Esophagus (tissue), 2 donors: ENCODE results near the gene DBNDD1. TPM values are rescaled to one million over a fixed set of nuclear protein-coding genes. Genes with fewer than 3 reads are reported as not detected.
"Not testable (repeated sequence)": the region's sequence is repeated elsewhere in the genome, so short reads cannot be mapped to it uniquely, and the experiment has no call there.

Experiments used
- H3K27ac ChIP-seq, 2 donors: one replicate each; pipeline ENCODE4 v1.5.1; 2013; ENCODE audit warnings: low read depth in 2 of 2, mild to moderate bottlenecking in 2 of 2, inconsistent platforms in 1 of 2, low read length in 1 of 2, moderate library complexity in 1 of 2
- H3K27me3 ChIP-seq, 2 donors: one replicate each; pipeline ENCODE4 v1.6.1; 2013; ENCODE audit warnings: low read length in 2 of 2, control low read depth in 1 of 2, mild to moderate bottlenecking in 1 of 2; ENCODE audit not compliant: insufficient read depth in 2 of 2, control insufficient read depth in 1 of 2
- H3K36me3 ChIP-seq, 2 donors: one replicate each; pipeline ENCODE4 v1.6.1; 2013; ENCODE audit warnings: low read length in 1 of 2; ENCODE audit not compliant: control insufficient read depth in 2 of 2, insufficient read depth in 2 of 2
- H3K4me1 ChIP-seq, 2 donors: one replicate each; pipeline ENCODE4 v1.6.1; 2013; ENCODE audit warnings: low read length in 1 of 2; ENCODE audit not compliant: control insufficient read depth in 2 of 2, insufficient read depth in 2 of 2
- H3K4me3 ChIP-seq, 2 donors: one replicate each; pipeline ENCODE4 v1.5.1; 2013; ENCODE audit warnings: low read length in 2 of 2, mild to moderate bottlenecking in 2 of 2, low read depth in 1 of 2, moderate library complexity in 1 of 2
- H3K9me3 ChIP-seq, 2 donors: one replicate each; pipeline ENCODE4 v1.6.1; 2013; ENCODE audit warnings: mild to moderate bottlenecking in 2 of 2, low read depth in 1 of 2, low read length in 1 of 2, moderate library complexity in 1 of 2; ENCODE audit not compliant: control insufficient read depth in 2 of 2, insufficient read depth in 1 of 2
- WGBS, 2 donors: extraction: QIAGEN DNeasy Blood & Tissue Kit; methylation state at CpG; one replicate each; pipeline ENCODE4 v1.1.7; 2013; 5-methylcytosine and 5-hydroxymethylcytosine counted together
- polyA plus RNA-seq, 2 donors: library from polyadenylated mRNA; stranded (reverse); fragments of 200-250 nt; gene quantifications; one replicate each; pipeline ENCODE4 v1.2.3, GENCODE V29; 2013
- donor health status: healthy with polysubstance abuse.
- donor health status: Bipolar disorder and iron deficiency.

DBNDD1 gene
- 10 to 100 TPM; 17.9 TPM for polyA plus RNA-seq

- peak within 1 kb of the TSS; percentile 34 to 45 for H3K27ac ChIP-seq
- H3K4me1 ChIP-seq: peaks cover 0 to 3% of the 10 kb centered on the region in 2 donors
- WGBS, 2 donors: 3 to 5% methylated on average over 61 to 103 of the region's 103 CpGs
Observed at GRCh38 chr16:90018652-90019542, at the start of gene DBNDD1. Gene DBNDD1, minus strand, starts transcription at chr16:90019456. Its CDS starts 115 bp downstream, at chr16:90019341.

GRCh38 chr16:90061437-90061836 lies 42.2 kb upstream of the DBNDD1 start:
- Histone ChIP-seq H3K4me1 (no peaks in the 10 kb centered on the region), H3K36me3 (no peaks in the 10 kb centered on the region), H3K9me3 (no peaks in the 10 kb centered on the region), H3K27ac (no peak overlapping the region), H3K27me3 (no peaks in the 10 kb centered on the region), H3K4me3 (no peak overlapping the region)
- 67 to 68% methylated on average over 3 of the region's 3 CpGs for WGBS, 2 donors

More at GRCh38 chr16:90018652-90019542, at the start of gene DBNDD1:
- no peaks in the 10 kb centered on the region for H3K36me3 ChIP-seq
- no peaks in the 10 kb centered on the region for H3K27me3 ChIP-seq
- peak within 1 kb of the TSS; percentile 61 to 74 for H3K4me3 ChIP-seq
- no peaks in the 10 kb centered on the region for H3K9me3 ChIP-seq

GRCh38 chr16:90057738-90058173 lies 38.5 kb upstream of the DBNDD1 start:
- peaks cover 4 to 11% of the 10 kb centered on the region in 2 donors for H3K9me3 ChIP-seq
- no peaks in the 10 kb centered on the region for H3K27me3 ChIP-seq
- no peak overlapping the region for H3K4me3 ChIP-seq
- no peak overlapping the region for H3K27ac ChIP-seq
- WGBS, 2 donors: 54 to 58% methylated on average over 8 of the region's 8 CpGs
- no peaks in the 10 kb centered on the region for H3K4me1 ChIP-seq
- no peaks in the 10 kb centered on the region for H3K36me3 ChIP-seq

- not testable (repeated sequence) for H3K4me1 ChIP-seq, H3K36me3 ChIP-seq, H3K27ac ChIP-seq, H3K4me3 ChIP-seq, H3K27me3 ChIP-seq
- H3K9me3 ChIP-seq: peaks cover 4 to 11% of the 10 kb centered on the region in 2 donors
- 85% methylated on average over 15 of the region's 15 CpGs for WGBS, 2 donors
Observed at GRCh38 chr16:90056521-90056920, 37.3 kb upstream of the DBNDD1 start.

- Histone ChIP-seq H3K4me1 (no peaks in the 10 kb centered on the region), H3K4me3 (no peak overlapping the region), H3K27me3 (no peaks in the 10 kb centered on the region), H3K36me3 (no peaks in the 10 kb centered on the region), H3K27ac (no peak overlapping the region), H3K9me3 (peaks cover 4 to 11% of the 10 kb centered on the region in 2 donors)
- WGBS, 2 donors: 66 to 73% methylated on average over 4 of the region's 4 CpGs
Observed at GRCh38 chr16:90055371-90055770, 36.1 kb upstream of the DBNDD1 start.

GRCh38 chr16:90054554-90054953 lies 35.3 kb upstream of the DBNDD1 start:
- H3K4me1 ChIP-seq: no peaks in the 10 kb centered on the region
- H3K9me3 ChIP-seq: peaks cover 4 to 11% of the 10 kb centered on the region in 2 donors
- no peaks in the 10 kb centered on the region for H3K36me3 ChIP-seq
- no peaks in the 10 kb centered on the region for H3K27me3 ChIP-seq
- no peak overlapping the region for H3K4me3 ChIP-seq
- H3K27ac ChIP-seq: no peak overlapping the region
- 54 to 56% methylated on average over 4 of the region's 4 CpGs for WGBS, 2 donors

- Histone ChIP-seq H3K27ac (no peak overlapping the region), H3K36me3 (no peaks in the 10 kb centered on the region), H3K4me3 (no peak overlapping the region), H3K9me3 (peaks cover 4 to 11% of the 10 kb centered on the region in 2 donors), H3K4me1 (no peaks in the 10 kb centered on the region), H3K27me3 (no peaks in the 10 kb centered on the region)
- WGBS, 2 donors: 68 to 74% methylated on average over 1 of the region's 1 CpG
Observed at GRCh38 chr16:90053902-90054500, 34.7 kb upstream of the DBNDD1 start.

- H3K27ac ChIP-seq: no peak overlapping the region
Observed at GRCh38 chr16:90050969-90051368, 31.7 kb upstream of the DBNDD1 start.

GRCh38 chr16:90048737-90049330 lies 29.6 kb upstream of the DBNDD1 start:
- Histone ChIP-seq H3K9me3 (peaks cover 0 to 4% of the 10 kb centered on the region in 2 donors), H3K27me3 (no peaks in the 10 kb centered on the region), H3K4me1 (peaks cover 2 to 20% of the 10 kb centered on the region in 2 donors), H3K4me3 (no peak overlapping the region), H3K36me3 (no peaks in the 10 kb centered on the region), H3K27ac (no peak overlapping the region)
- WGBS, 2 donors: 79 to 84% methylated on average over 19 of the region's 19 CpGs

More at GRCh38 chr16:90050969-90051368, 31.7 kb upstream of the DBNDD1 start:
- H3K27me3 ChIP-seq: no peaks in the 10 kb centered on the region
- H3K36me3 ChIP-seq: no peaks in the 10 kb centered on the region
- peaks cover 4 to 11% of the 10 kb centered on the region in 2 donors for H3K9me3 ChIP-seq
- H3K4me1 ChIP-seq: peaks cover 2 to 15% of the 10 kb centered on the region in 2 donors
- WGBS, 2 donors: 88% methylated on average over 10 of the region's 10 CpGs
- no peak overlapping the region for H3K4me3 ChIP-seq
